GM21367 (cell line): ENCODE data around the gene SEC14L6.
"Not testable (repeated sequence)": the region's sequence is repeated elsewhere in the genome, so short reads cannot be mapped to it uniquely, and the experiment has no call there.

Source experiments
- ATAC-seq: cut with Tn5 transposase; IDR thresholded peaks from one replicate; pipeline ENCODE4 v1.9.1; 2021; ENCODE audit not compliant: unreplicated experiment

The SEC14L6 gene

GRCh38 chr22:30546616-30547015 lies at the start of gene SEC14L6:
TSS of gene SEC14L6 (minus strand) at chr22:30546741. CDS start at chr22:30546682, 59 bp downstream.
- ATAC-seq, result no peak

DNA sequence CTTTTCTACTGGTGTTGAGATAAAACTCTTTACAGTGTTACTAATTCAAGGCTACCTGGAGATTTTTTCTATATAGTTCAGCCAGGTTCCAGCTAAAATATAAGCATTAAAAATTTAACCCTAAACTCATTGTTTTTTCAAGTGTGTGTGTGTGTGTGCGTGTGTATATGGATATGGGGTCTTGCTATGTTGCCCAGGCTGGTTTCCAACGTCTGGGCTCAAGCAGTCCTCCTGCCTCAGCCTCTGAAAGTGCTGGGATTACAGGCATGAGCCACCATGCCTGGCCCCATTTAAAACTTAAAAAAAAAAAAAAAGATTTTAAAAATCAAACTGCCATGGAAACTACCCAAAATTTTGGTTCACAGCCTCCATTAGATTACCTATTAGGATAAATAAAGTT lies 49.7 kb upstream of the SEC14L6 start:
- no peak for ATAC-seq

- ATAC-seq, result not testable (repeated sequence)
Observed at GRCh38 chr22:30592360-30592713, 45.8 kb upstream of the SEC14L6 start.

- peak; percentile 94 for ATAC-seq
Observed at GRCh38 chr22:30591588-30592359, 45.2 kb upstream of the SEC14L6 start, which contains the start of gene PES1. TSS of gene PES1 (minus strand) at chr22:30591910. CDS start at chr22:30591833, 77 bp downstream.

GRCh38 chr22:30591191-30591587 lies 44.6 kb upstream of the SEC14L6 start:
- ATAC-seq, result no peak

DNA sequence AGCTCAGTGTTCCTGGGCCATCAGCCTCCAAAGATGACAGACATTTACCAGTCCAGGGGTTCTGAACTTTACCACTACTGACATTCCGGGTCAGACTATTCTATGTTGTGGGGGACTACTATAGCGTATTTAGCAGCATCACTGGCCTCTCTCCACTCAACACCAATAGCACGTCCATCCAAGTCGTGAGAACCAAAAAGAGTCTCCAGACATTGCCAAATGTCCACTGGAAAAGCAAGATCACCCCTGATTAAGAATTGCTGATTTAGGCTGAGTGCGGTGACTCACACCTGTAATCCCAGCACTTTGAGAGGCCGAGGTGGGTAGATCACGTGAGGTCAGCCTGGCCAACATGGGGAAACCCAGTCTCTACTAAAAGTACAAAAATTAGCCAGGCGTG lies 39.9 kb upstream of the SEC14L6 start:
- ATAC-seq, result no peak

DNA sequence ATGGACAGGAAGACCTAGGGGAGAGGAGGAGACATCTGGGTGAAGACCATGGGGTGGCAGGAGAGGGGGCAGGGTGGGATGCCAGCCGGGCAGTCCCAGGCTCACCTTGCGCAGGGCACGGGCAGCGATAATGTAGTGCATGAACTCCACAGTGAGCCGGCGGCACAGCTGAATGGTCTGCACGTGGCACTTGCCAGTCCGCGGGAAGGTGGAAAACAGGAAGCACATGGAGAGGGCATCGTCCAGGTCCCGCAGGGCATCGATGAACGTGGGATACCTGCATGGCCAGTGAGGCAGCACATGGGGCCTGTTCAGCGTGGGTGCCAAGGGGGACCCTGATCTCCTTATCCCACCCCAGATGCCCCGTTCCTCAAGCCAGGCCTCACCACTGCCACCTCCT lies 37.9 kb upstream of the SEC14L6 start:
- no peak for ATAC-seq

GRCh38 chr22:30582788-30583545 lies 36.4 kb upstream of the SEC14L6 start:
- no peak for ATAC-seq

- ATAC-seq, result no peak
Observed at GRCh38 chr22:30582051-30582450, 35.5 kb upstream of the SEC14L6 start.

DNA sequence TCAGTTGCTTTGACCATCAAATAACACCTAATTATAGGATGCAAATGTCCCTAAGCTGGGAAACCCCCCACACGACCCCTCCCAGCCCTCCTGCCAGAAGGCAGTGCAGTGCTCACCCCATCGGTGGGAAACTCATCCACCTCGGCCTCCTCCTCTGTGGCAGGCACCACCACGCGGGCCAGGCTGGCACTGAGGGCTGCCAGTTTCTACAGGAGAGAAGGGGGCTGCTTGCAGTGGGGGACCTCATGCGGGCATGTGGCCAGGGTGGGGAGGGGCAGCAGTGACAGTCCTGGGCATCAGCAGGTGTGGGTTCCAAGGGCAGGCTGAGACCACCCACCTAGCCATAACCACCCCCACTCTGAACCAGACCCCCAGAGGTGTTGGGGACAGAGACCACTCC lies 34.4 kb upstream of the SEC14L6 start:
- no peak for ATAC-seq

DNA sequence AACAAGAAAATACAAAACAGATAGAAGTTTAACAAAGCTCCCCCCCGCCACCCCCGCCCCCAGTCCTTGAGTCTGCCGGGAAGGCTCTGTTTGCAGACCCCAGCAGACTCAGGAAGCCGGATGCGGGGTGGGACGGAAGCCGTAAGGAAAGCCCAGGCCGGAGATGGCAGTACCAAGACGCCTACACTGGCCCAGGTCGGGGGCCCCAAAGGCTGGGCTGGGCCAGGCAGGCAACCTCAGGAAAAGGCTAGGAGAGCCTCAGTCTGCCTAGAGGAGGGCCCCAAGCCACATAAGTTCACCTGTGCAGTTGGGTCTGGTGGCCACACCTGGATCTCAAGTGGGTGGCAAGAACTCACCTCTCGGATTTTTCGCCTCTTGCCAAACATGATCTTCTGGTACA lies 31.9 kb upstream of the SEC14L6 start:
- ATAC-seq, result no peak

GRCh38 chr22:30575859-30576258 lies 29.3 kb upstream of the SEC14L6 start:
- no peak for ATAC-seq

DNA sequence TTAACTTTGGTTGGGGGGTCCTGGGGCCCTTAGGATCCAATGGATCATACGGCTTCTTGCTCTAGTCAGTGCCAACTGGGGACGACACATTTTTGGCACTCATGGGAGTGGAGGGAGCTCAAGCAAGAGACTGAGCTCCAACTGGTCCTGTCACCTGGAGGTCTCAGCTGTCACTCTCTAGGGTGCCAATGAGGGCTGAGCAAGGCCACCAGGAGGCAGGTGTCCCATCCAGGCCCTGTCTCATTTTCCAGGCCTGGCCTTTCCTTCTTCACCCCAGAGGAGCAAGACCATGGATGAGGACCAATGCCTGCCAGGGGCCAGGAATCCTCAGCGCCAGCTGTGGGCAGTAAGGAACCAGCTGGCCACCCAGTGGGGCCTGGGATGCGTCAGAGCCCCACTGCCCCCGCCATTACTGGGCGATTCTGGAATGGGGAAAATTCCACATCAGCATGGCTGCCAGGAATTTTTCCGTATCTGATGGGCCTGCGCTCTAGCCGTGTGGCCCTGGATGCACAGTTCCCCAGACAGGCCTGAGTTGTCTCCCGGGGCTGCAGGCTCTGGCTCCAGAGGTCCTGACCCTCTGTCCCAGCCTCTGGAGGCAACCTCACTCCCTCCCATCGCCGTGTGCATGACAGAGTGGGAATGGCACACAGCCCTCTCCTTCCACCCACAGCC lies 28.6 kb upstream of the SEC14L6 start:
- ATAC-seq, result no peak

DNA sequence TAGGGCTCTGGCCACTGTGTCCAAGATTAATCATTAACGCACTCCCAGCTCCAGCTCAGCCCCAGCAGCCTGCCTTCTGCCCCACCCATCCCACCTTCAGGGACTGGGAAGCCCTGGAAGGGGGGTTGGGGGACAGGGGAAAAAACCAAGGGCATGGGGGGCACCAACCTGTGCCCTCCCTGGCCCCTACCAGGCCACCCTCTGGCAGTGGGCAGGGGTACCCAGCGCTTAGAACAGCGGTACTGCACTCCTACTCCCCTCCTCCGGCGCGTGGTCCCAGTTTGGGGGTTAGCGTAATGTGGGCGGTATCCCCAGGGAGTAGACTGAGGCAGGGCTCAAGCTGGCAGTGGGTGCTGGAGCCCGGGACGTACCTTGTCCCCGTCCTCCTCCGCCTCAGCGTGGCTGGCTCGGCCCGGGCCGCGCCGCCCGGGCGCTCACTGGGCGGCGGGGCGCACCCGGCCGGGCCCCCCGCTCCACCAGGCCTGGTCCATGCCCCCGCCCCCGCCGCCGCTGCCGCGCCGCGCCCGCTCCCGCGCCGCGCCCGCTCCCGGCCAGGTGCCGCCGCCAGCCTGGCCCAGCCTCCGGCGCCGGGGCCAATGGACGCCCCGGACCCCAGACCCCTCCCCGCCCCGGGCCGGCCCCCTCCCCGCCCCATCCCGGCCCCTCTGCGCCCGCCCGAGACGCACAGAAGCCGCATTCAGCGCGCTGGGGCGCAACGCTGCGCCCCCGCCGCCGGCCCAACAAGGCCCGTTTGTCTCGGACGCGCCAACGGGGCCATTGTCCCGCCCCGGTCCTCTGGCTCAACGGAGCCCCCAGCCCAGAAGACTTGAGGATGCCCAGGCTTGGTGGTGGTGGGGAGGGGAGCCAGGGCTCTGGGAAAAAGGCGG lies 27.8 kb upstream of the SEC14L6 start, which contains the start of gene GAL3ST1:
TSS of gene GAL3ST1 (minus strand) at position 571 of the 887 bp plus-strand sequence. CDS start 17,273 bp downstream, outside the sequence.
- no peak for ATAC-seq

GRCh38 chr22:30573594-30574094 lies 27.1 kb upstream of the SEC14L6 start:
- ATAC-seq, result no peak

- ATAC-seq, result no peak
Observed at GRCh38 chr22:30572840-30573593, 26.5 kb upstream of the SEC14L6 start.

DNA sequence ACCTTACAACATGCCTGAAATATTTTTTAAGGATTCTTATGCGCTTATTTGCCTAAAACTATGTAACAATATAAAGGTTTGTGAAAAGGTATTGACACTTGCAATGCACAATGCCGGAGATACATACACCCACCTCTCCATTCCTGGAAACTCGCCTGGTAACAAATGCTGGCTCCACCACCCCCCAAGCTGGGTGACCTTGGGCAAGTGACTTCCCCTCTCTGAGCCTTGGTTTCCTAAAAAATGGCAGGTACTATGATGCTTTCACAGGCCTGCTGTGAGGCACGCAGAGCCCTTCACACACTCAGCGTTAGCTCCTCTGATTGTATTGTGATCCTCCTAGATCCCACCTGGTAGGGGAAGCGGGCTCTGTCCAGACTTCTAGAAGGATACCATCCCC lies 25.7 kb upstream of the SEC14L6 start:
- ATAC-seq, result no peak

DNA sequence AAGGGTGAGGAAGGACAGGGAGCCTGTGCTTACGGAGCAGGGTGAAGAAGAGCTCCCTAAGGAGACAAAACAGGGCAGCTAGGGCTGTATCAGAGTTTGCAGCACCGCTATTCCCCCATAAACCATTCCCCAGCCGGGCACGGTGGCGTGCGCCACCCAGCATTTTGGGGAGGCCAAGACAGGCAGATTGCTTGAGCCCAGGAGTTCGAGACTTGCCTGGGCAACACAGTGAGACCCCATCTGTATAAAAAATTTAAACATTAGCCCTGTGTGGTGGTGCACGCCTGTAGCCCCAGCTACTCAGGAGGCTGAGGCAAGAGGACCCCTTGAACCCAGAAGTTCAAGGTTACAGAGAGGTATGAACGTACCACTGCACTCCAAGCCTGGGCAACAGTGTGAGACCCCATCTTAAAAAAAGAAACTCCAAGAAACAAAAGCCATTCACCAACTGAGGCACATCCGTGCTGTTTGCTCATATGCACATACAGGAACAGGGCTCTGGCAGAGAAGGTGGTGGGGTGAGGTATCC lies 23.2 kb upstream of the SEC14L6 start:
- ATAC-seq, result no peak

GRCh38 chr22:30568137-30568805 lies 21.7 kb upstream of the SEC14L6 start:
- no peak for ATAC-seq
